ENCODE data around the gene NLRX1.
"Not testable (repeated sequence)": the region's sequence is repeated elsewhere in the genome, so short reads cannot be mapped to it uniquely, and the experiment has no call there.

The NLRX1 gene

GRCh38 chr11:119210050-119210449 is 41.5 kb downstream of the NLRX1 start:
- no peak for DNase-seq

- DNase-seq: no peak
Observed at GRCh38 chr11:119218141-119218878, 49.8 kb downstream of the NLRX1 start.

- DNase-seq: peak; percentile 69
Observed at GRCh38 chr11:119222308-119222707, 53.8 kb downstream of the NLRX1 start.

- no peak for DNase-seq
Observed at GRCh38 chr11:119222891-119223290, 54.4 kb downstream of the NLRX1 start.

- no peak for DNase-seq
Observed at GRCh38 chr11:119223856-119224255, 55.3 kb downstream of the NLRX1 start.

GRCh38 chr11:119228535-119229287 is 60.2 kb downstream of the NLRX1 start:
- DNase-seq: not testable (repeated sequence)

- DNase-seq: no peak
Observed at GRCh38 chr11:119229288-119229672, 60.8 kb downstream of the NLRX1 start.

- no peak for DNase-seq
Observed at GRCh38 chr11:119229741-119230140, 61.2 kb downstream of the NLRX1 start.

All from DMS153 (cell line).